NCI-H82 (cell line): Measurements from ENCODE around the gene COPS8.

Experiments
- DNase-seq: peaks from one replicate; lab custom pipeline; 2025; lab: John Stamatoyannopoulos, UW

The COPS8 gene

GRCh38 chr2:237097911-237098702 lies 12.4 kb downstream of the COPS8 start:
- DNase-seq = no peak

- DNase-seq = no peak
Observed at GRCh38 chr2:237099804-237100203, 14.1 kb downstream of the COPS8 start.

- DNase-seq = no peak
Observed at GRCh38 chr2:237101118-237101979, 15.7 kb downstream of the COPS8 start.

GRCh38 chr2:237102428-237102827 lies 16.7 kb downstream of the COPS8 start:
- no peak for DNase-seq

- DNase-seq = no peak
Observed at GRCh38 chr2:237109421-237109934, 23.8 kb downstream of the COPS8 start.

- DNase-seq = no peak
Observed at GRCh38 chr2:237113026-237113795, 27.5 kb downstream of the COPS8 start.

- DNase-seq = no peak
Observed at GRCh38 chr2:237115870-237116269, 30.2 kb downstream of the COPS8 start.

- DNase-seq = no peak
Observed at GRCh38 chr2:237116431-237116830, 30.7 kb downstream of the COPS8 start.

- no peak for DNase-seq
Observed at GRCh38 chr2:237118025-237118424, 32.3 kb downstream of the COPS8 start.

- DNase-seq = no peak
Observed at GRCh38 chr2:237118561-237119155, 33.0 kb downstream of the COPS8 start.

- DNase-seq = no peak
Observed at GRCh38 chr2:237120916-237121315, 35.2 kb downstream of the COPS8 start.

GRCh38 chr2:237121321-237121720 lies 35.6 kb downstream of the COPS8 start:
- DNase-seq = no peak

- DNase-seq = peak; percentile 62
Observed at GRCh38 chr2:237122214-237122666, 36.6 kb downstream of the COPS8 start.

- DNase-seq = no peak
Observed at GRCh38 chr2:237124820-237125219, 39.1 kb downstream of the COPS8 start.

GRCh38 chr2:237125967-237126366 lies 40.3 kb downstream of the COPS8 start:
- DNase-seq = no peak

GRCh38 chr2:237126519-237127174 lies 41.0 kb downstream of the COPS8 start:
- DNase-seq = no peak

GRCh38 chr2:237128026-237128703 lies 42.5 kb downstream of the COPS8 start:
- no peak for DNase-seq

GRCh38 chr2:237128845-237129592 lies 43.3 kb downstream of the COPS8 start:
- no peak for DNase-seq

- no peak for DNase-seq
Observed at GRCh38 chr2:237129625-237130263, 44.1 kb downstream of the COPS8 start.
